A549 (cell line): ENCODE data around the gene SSTR3.

ENCODE experiments used
- CTCF ChIP-seq: fragments of >200 bp; sonication (Bioruptor Twin); formaldehyde crosslinking; IDR thresholded peaks from 3 replicates; pipeline ENCODE4 v1.5.1; 2016
- HOXA7 ChIP-seq: fragments of 250-450 bp; sonication (Bioruptor Pico); IDR thresholded peaks from 2 replicates; pipeline ENCODE4 v1.5.0; 2020; ENCODE audit warnings: mild to moderate bottlenecking, moderate library complexity
- MAFK ChIP-seq: fragments of 450-650 bp; IDR thresholded peaks from 2 replicates; pipeline ENCODE4 v1.6.1; 2014; ENCODE audit not compliant: partially characterized antibody
- POLR2A ChIP-seq: IDR thresholded peaks from 2 replicates; pipeline ENCODE4 v1.6.1; 2012; ENCODE audit warnings: mild to moderate bottlenecking, low read length
- SMC3 ChIP-seq: fragments of >200 bp; sonication (Bioruptor Twin); formaldehyde crosslinking; IDR thresholded peaks from 3 replicates; pipeline ENCODE4 v1.6.1; 2018; ENCODE audit warnings: inconsistent platforms

GRCh38 chr22:37235897-37236607 lies 23.8 kb upstream of the SSTR3 start:
- TF ChIP-seq CTCF (no peak), SMC3 (no peak), HOXA7 (no peak), MAFK (no peak), POLR2A (no peak)
